Panc1 (cell line): ENCODE results near the gene RNF144A.

Experiments
- CTCF ChIP-seq: fragments of 450-650 bp; IDR thresholded peaks from 2 replicates; pipeline ENCODE4 v1.5.1; 2017; ENCODE audit warnings: mild to moderate bottlenecking
- POLR2AphosphoS5 ChIP-seq: IDR thresholded peaks from 2 replicates; pipeline ENCODE4 v1.6.1; 2012; ENCODE audit warnings: mild to moderate bottlenecking, low read depth, low read length, moderate library complexity
- SIN3A ChIP-seq: IDR thresholded peaks from 2 replicates; pipeline ENCODE4 v1.6.1; 2012; ENCODE audit warnings: low read depth, mild to moderate bottlenecking, low read length, moderate library complexity, borderline replicate concordance; ENCODE audit not compliant: insufficient read depth
- TCF7L2 ChIP-seq: IDR thresholded peaks from 2 replicates; pipeline ENCODE4 v1.6.1; 2011; ENCODE audit warnings: mild to moderate bottlenecking, low read depth, low read length, inconsistent platforms

GRCh38 chr2:6933911-6934310, 16.7 kb downstream of the RNF144A start:
- no peak for TF ChIP-seq POLR2AphosphoS5
- no peak for TF ChIP-seq CTCF
- TF ChIP-seq TCF7L2 = no peak
- TF ChIP-seq SIN3A = no peak
